CD4-positive, CD25-positive, alpha-beta regulatory T cell (primary cell): ENCODE results near the gene MAPK8IP1. TPM values are rescaled to one million over a fixed set of nuclear protein-coding genes. Genes with fewer than 3 reads are reported as not detected.

ENCODE experiments used
- ATAC-seq, 2 donors: fragments of 150-1000 bp; cut with Tn5 transposase; one replicate each; pipeline ENCODE4 v1.10.0; 2021; ENCODE audit warnings: low read depth in 2 of 2, moderate number of reproducible peaks in 2 of 2, moderate library complexity in 1 of 2
- DNase-seq, 3 donors: peaks; one replicate each; pipeline versions ENCODE4 v3.0.0 to v3.0.0-alpha.2; 2012 to 2022; ENCODE audit warnings: mixed read lengths in 1 of 3
- H3K27ac ChIP-seq: one replicate; pipeline ENCODE4 v1.7.0; 2013; ENCODE audit warnings: mild to moderate bottlenecking, low read length; ENCODE audit not compliant: insufficient read depth, poor library complexity, severe bottlenecking
- H3K27me3 ChIP-seq: one replicate; pipeline ENCODE4 v1.7.0; 2013; ENCODE audit warnings: low read length; ENCODE audit not compliant: control insufficient read depth, insufficient read depth
- H3K36me3 ChIP-seq: one replicate; pipeline ENCODE4 v1.7.0; 2013; ENCODE audit warnings: mild to moderate bottlenecking, low read length, moderate library complexity; ENCODE audit not compliant: control insufficient read depth, insufficient read depth
- H3K4me1 ChIP-seq: 2 replicates; pipeline ENCODE4 v1.7.0; 2013; ENCODE audit warnings: mild to moderate bottlenecking, low read length; ENCODE audit not compliant: insufficient read depth, control insufficient read depth, poor library complexity, severe bottlenecking
- H3K4me3 ChIP-seq: one replicate; pipeline ENCODE4 v1.7.0; 2013; ENCODE audit warnings: low read depth, mild to moderate bottlenecking, low read length, moderate library complexity
- H3K9me3 ChIP-seq, 2 experiments: 1 replicate in 1 of 2; 2 replicates in 1 of 2; pipeline ENCODE4 v1.7.0; 2013; ENCODE audit warnings: low read length in 2 of 2, mild to moderate bottlenecking in 1 of 2, moderate library complexity in 1 of 2; ENCODE audit not compliant: control insufficient read depth in 2 of 2
- H3K27ac Mint-ChIP-seq, 3 donors: one replicate each; pipeline ENCODE4 v1.8.0; 2020 to 2022; ENCODE audit warnings: mild to moderate bottlenecking in 3 of 3, mixed read lengths in 3 of 3, moderate library complexity in 2 of 3
- H3K27me3 Mint-ChIP-seq: one replicate; pipeline ENCODE4 v1.8.0; 2022; ENCODE audit warnings: mild to moderate bottlenecking, mixed read lengths
- H3K36me3 Mint-ChIP-seq: one replicate; pipeline ENCODE4 v1.8.0; 2020; ENCODE audit warnings: mixed read lengths
- H3K4me1 Mint-ChIP-seq, 4 donors: one replicate each; pipeline ENCODE4 v1.8.0; 2020 to 2022; ENCODE audit warnings: mixed read lengths in 4 of 4, mild to moderate bottlenecking in 1 of 4
- H3K4me3 Mint-ChIP-seq, 4 donors: one replicate each; pipeline ENCODE4 v1.8.0; 2020 to 2022; ENCODE audit warnings: mild to moderate bottlenecking in 4 of 4, mixed read lengths in 4 of 4, moderate library complexity in 3 of 4
- H3K9me3 Mint-ChIP-seq, 7 donors: one replicate each; pipeline ENCODE4 v1.8.0; 2020 to 2022; ENCODE audit warnings: mixed read lengths in 7 of 7, mild to moderate bottlenecking in 3 of 7, moderate library complexity in 2 of 7
- polyA plus RNA-seq, 4 donors: library from polyadenylated mRNA; unstranded; fragments of 300-500 nt; fragmentation: Illumina TruSeq; gene quantifications; one replicate each; pipeline ENCODE4 v1.2.3, GENCODE V29; 2021
- total RNA-seq: library from RNA; stranded (reverse); gene quantifications from one replicate; pipeline ENCODE4 v1.2.3, GENCODE V29; 2022

The MAPK8IP1 gene
- total and polyA plus RNA-seq, 5 donors from 2014 or later = 0.18 to 4.1 TPM; not detected in 3

DNA sequence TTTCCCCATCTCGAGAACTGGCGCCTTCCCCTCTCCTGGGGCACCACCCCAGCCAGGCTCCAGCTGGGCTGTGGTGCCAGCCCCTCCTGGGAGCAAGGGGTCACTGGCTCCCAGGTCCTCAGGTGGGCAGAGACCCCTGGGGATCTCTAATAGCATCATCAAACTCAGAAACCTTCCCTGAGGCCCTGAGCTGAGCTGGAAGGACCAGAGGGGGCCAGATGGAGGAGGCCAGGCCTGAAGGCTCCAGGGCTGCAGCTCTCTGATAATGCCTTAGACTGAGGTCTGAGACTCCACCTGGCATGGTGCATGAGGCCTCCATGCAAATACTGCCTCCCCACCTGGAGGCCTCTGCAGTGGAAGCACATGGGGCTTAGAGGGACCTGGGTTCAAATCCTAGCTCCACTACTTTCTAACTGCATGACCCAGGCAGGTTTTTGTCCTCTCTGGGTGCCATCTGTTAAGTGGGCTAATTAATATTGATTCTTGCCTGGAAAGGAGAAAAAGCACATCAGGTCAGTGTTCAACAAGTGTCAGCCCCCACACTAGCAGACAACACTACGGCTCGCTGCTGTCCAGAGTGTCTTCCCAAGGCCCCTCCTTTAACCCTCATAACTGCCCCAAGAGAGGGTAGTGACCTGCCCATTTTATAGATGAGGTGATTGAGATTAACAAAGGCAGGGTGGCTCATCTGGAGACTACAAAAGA is 1.5 kb downstream of the MAPK8IP1 start:
- H3K36me3 Mint-ChIP-seq = peaks cover 11% of the 10 kb centered on the region
- Histone ChIP-seq H3K9me3 (no peaks in the 10 kb centered on the region), H3K27ac (no peak overlapping the region), H3K4me1 (peaks cover 10% of the 10 kb centered on the region), H3K36me3 (peaks cover 3% of the 10 kb centered on the region), H3K27me3 (no peaks in the 10 kb centered on the region), H3K4me3 (no peak overlapping the region)
- H3K9me3 Mint-ChIP-seq = peaks cover 0 to 5% (median 0%) of the 10 kb centered on the region in 7 donors
- H3K4me1 Mint-ChIP-seq = peaks cover 0 to 13% (median 6%) of the 10 kb centered on the region in 4 donors
- peak overlapping the region in 2 of 4 donors; percentile 13 to 35 for H3K4me3 Mint-ChIP-seq
- peaks cover 12% of the 10 kb centered on the region for H3K27me3 Mint-ChIP-seq
- H3K27ac Mint-ChIP-seq = no peak overlapping the region
- DNase-seq (no peak), ATAC-seq (no peak)

GRCh38 chr11:45887587-45887986 is 2.1 kb downstream of the MAPK8IP1 start:
- DNase-seq (no peak), ATAC-seq (no peak)
- peaks cover 17% of the 10 kb centered on the region for H3K27me3 Mint-ChIP-seq
- Histone ChIP-seq H3K9me3 (no peaks in the 10 kb centered on the region), H3K4me1 (peaks cover 10% of the 10 kb centered on the region), H3K4me3 (no peak overlapping the region), H3K27me3 (no peaks in the 10 kb centered on the region), H3K27ac (no peak overlapping the region), H3K36me3 (no peaks in the 10 kb centered on the region)
- H3K9me3 Mint-ChIP-seq = peaks cover 0 to 5% (median 0%) of the 10 kb centered on the region in 7 donors
- H3K4me1 Mint-ChIP-seq = peaks cover 0 to 13% (median 6%) of the 10 kb centered on the region in 4 donors
- H3K36me3 Mint-ChIP-seq = peaks cover 6% of the 10 kb centered on the region
- no peak overlapping the region for H3K27ac Mint-ChIP-seq
- peak overlapping the region in 2 of 4 donors; percentile 45 to 63 for H3K4me3 Mint-ChIP-seq

DNA sequence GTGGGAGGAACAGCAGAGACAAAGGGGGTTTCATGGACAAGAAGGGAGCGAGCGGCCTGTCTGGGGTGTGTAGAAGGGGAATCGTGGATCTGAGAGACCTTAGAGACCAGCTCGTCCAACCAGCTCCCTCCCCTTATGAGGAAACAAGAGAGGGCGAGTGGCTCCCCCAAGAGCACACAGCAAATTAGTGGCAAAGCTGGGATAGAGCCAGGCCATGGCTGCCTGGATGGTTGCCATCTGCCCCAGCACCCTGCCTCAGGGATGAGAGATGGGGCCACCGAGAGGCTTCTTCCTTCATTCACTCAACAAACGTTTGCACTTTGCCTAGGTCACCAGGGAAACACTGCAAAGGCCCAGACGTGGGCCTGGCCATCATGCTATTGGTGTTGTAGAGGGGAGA is 4.1 kb downstream of the MAPK8IP1 start:
- no peaks in the 10 kb centered on the region for H3K9me3 ChIP-seq
- Mint-ChIP-seq H3K36me3 (peaks cover 6% of the 10 kb centered on the region), H3K27ac (no peak overlapping the region), H3K4me1 (peaks cover 0 to 8% (median 2%) of the 10 kb centered on the region in 4 donors), H3K4me3 (no peak overlapping the region), H3K27me3 (peaks cover 25% of the 10 kb centered on the region), H3K9me3 (peaks cover 0 to 5% (median 0%) of the 10 kb centered on the region in 7 donors)
- DNase-seq (no peak), ATAC-seq (no peak)
- peaks cover 10% of the 10 kb centered on the region for H3K4me1 ChIP-seq
- H3K27ac ChIP-seq = no peak overlapping the region
- H3K4me3 ChIP-seq = no peak overlapping the region
- H3K36me3 ChIP-seq = no peaks in the 10 kb centered on the region
- no peaks in the 10 kb centered on the region for H3K27me3 ChIP-seq

- no peak overlapping the region for H3K4me3 ChIP-seq
- H3K36me3 ChIP-seq = no peaks in the 10 kb centered on the region
- H3K27ac ChIP-seq = no peak overlapping the region
- Mint-ChIP-seq H3K4me1 (peaks cover 0 to 5% (median 0%) of the 10 kb centered on the region in 4 donors), H3K4me3 (no peak overlapping the region), H3K36me3 (peaks cover 6% of the 10 kb centered on the region), H3K27me3 (peaks cover 30% of the 10 kb centered on the region), H3K9me3 (peaks cover 0 to 7% (median 0%) of the 10 kb centered on the region in 7 donors), H3K27ac (no peak overlapping the region)
- DNase-seq (no peak), ATAC-seq (no peak)
- H3K4me1 ChIP-seq = peaks cover 9% of the 10 kb centered on the region
- H3K27me3 ChIP-seq = no peaks in the 10 kb centered on the region
- no peaks in the 10 kb centered on the region for H3K9me3 ChIP-seq
Measured at GRCh38 chr11:45889966-45890365, 4.5 kb downstream of the MAPK8IP1 start.

GRCh38 chr11:45890886-45891550 is 5.6 kb downstream of the MAPK8IP1 start:
- Histone ChIP-seq H3K4me3 (no peak overlapping the region), H3K27me3 (no peaks in the 10 kb centered on the region), H3K36me3 (no peaks in the 10 kb centered on the region), H3K9me3 (no peaks in the 10 kb centered on the region), H3K27ac (no peak overlapping the region), H3K4me1 (peaks cover 1% of the 10 kb centered on the region)
- Mint-ChIP-seq H3K27ac (no peak overlapping the region), H3K36me3 (peaks cover 6% of the 10 kb centered on the region), H3K9me3 (peaks cover 0 to 8% (median 0%) of the 10 kb centered on the region in 7 donors), H3K4me1 (peaks cover 0 to 3% (median 0%) of the 10 kb centered on the region in 4 donors), H3K4me3 (no peak overlapping the region), H3K27me3 (peaks cover 39% of the 10 kb centered on the region)
- DNase-seq (no peak), ATAC-seq (no peak)

GRCh38 chr11:45892856-45893255 is 7.4 kb downstream of the MAPK8IP1 start:
- Mint-ChIP-seq H3K4me1 (peaks cover 0 to 4% (median 0%) of the 10 kb centered on the region in 4 donors), H3K9me3 (peaks cover 0 to 6% (median 0%) of the 10 kb centered on the region in 7 donors), H3K36me3 (peaks cover 6% of the 10 kb centered on the region), H3K27ac (no peak overlapping the region), H3K4me3 (no peak overlapping the region), H3K27me3 (peaks cover 46% of the 10 kb centered on the region)
- Histone ChIP-seq H3K36me3 (no peaks in the 10 kb centered on the region), H3K4me1 (no peaks in the 10 kb centered on the region), H3K27ac (no peak overlapping the region), H3K27me3 (peaks cover 4% of the 10 kb centered on the region), H3K4me3 (no peak overlapping the region), H3K9me3 (no peaks in the 10 kb centered on the region)
- DNase-seq (no peak), ATAC-seq (no peak)

- Mint-ChIP-seq H3K27me3 (peaks cover 60% of the 10 kb centered on the region), H3K36me3 (peaks cover 6% of the 10 kb centered on the region)
- no peak for ATAC-seq
Measured at GRCh38 chr11:45894555-45895247, 9.2 kb downstream of the MAPK8IP1 start.

More at GRCh38 chr11:45894555-45895247, 9.2 kb downstream of the MAPK8IP1 start:
- H3K4me3 ChIP-seq = no peak overlapping the region
- H3K36me3 ChIP-seq = no peaks in the 10 kb centered on the region
- DNase-seq = no peak
- no peaks in the 10 kb centered on the region for H3K9me3 ChIP-seq
- peaks cover 10% of the 10 kb centered on the region for H3K4me1 ChIP-seq
- no peak overlapping the region for H3K27ac ChIP-seq
- peaks cover 15% of the 10 kb centered on the region for H3K27me3 ChIP-seq
- Mint-ChIP-seq H3K4me3 (no peak overlapping the region), H3K27ac (peak overlapping the region in 1 of 3 donors; percentile 50), H3K4me1 (peaks cover 0 to 13% (median 1%) of the 10 kb centered on the region in 4 donors), H3K9me3 (peaks cover 0 to 3% (median 0%) of the 10 kb centered on the region in 7 donors)
